LNCAP (cell line): ENCODE measurements around the gene CELF4.

Experiments used
- CTCF ChIP-seq: fragments of 450-650 bp; IDR thresholded peaks from 2 replicates; pipeline ENCODE4 v1.5.1; 2017; ENCODE audit warnings: mild to moderate bottlenecking

The CELF4 gene

GRCh38 chr18:37381554-37381953 lies 184.0 kb downstream of the CELF4 start:
- TF ChIP-seq CTCF = no peak

- TF ChIP-seq CTCF = no peak
These were observed 185.0 kb downstream of the CELF4 start for GRCh38 chr18:37380546-37381110.

GRCh38 chr18:37378336-37379010 lies 187.1 kb downstream of the CELF4 start:
- no peak for TF ChIP-seq CTCF

- TF ChIP-seq CTCF = no peak
These were observed 190.4 kb downstream of the CELF4 start for GRCh38 chr18:37375181-37375580.

GRCh38 chr18:37368110-37368954 lies 197.3 kb downstream of the CELF4 start:
- no peak for TF ChIP-seq CTCF

GRCh38 chr18:37364237-37364636 lies 201.4 kb downstream of the CELF4 start:
- no peak for TF ChIP-seq CTCF

- no peak for TF ChIP-seq CTCF
These were observed 203.3 kb downstream of the CELF4 start for GRCh38 chr18:37362158-37362890.
